BLaER1 treated with 17β-estradiol and CSF1 and Interleukin-3, amounts not matched to agents 10 nM and 100 nM (cell line): ENCODE results near the gene SQSTM1.
A peak's percentile ranks its signal among the peaks of the same experiment; 100 is the strongest.

Experiments
- H3K27ac ChIP-seq, 11 experiments: shearing (Covaris generic); formaldehyde crosslinking; 2 replicates each; pipeline ENCODE4 v1.8.1; 2022
- H3K27me3 ChIP-seq, 11 experiments: shearing (Covaris generic); formaldehyde crosslinking; 2 replicates each; pipeline ENCODE4 v1.8.1; 2022
- H3K36me3 ChIP-seq, 11 experiments: shearing (Covaris generic); formaldehyde crosslinking; 2 replicates each; pipeline ENCODE4 v1.8.1; 2022
- H3K4me1 ChIP-seq, 10 experiments: shearing (Covaris generic); formaldehyde crosslinking; 2 replicates each; pipeline ENCODE4 v1.8.1; 2022
- H3K4me2 ChIP-seq, 11 experiments: shearing (Covaris generic); formaldehyde crosslinking; 2 replicates each; pipeline ENCODE4 v1.8.1; 2022
- H3K4me3 ChIP-seq, 10 experiments: shearing (Covaris generic); formaldehyde crosslinking; 2 replicates each; pipeline ENCODE4 v1.8.1; 2022
- H3K9ac ChIP-seq, 11 experiments: shearing (Covaris generic); formaldehyde crosslinking; 2 replicates each; pipeline ENCODE4 v1.8.1; 2022
- H3K9me3 ChIP-seq, 11 experiments: shearing (Covaris generic); formaldehyde crosslinking; replicated peaks in 1 of 11; 2 replicates each; pipeline ENCODE4 v1.8.1; 2022
- H4K20me1 ChIP-seq, 11 experiments: shearing (Covaris generic); formaldehyde crosslinking; 2 replicates each; pipeline ENCODE4 v1.8.1; 2022
- Cebpa-rat ChIP-seq, 11 experiments: shearing (Covaris generic); IDR thresholded peaks; 2 replicates each; pipeline ENCODE4 v1.8.1; 2022

Gene SQSTM1

DNA sequence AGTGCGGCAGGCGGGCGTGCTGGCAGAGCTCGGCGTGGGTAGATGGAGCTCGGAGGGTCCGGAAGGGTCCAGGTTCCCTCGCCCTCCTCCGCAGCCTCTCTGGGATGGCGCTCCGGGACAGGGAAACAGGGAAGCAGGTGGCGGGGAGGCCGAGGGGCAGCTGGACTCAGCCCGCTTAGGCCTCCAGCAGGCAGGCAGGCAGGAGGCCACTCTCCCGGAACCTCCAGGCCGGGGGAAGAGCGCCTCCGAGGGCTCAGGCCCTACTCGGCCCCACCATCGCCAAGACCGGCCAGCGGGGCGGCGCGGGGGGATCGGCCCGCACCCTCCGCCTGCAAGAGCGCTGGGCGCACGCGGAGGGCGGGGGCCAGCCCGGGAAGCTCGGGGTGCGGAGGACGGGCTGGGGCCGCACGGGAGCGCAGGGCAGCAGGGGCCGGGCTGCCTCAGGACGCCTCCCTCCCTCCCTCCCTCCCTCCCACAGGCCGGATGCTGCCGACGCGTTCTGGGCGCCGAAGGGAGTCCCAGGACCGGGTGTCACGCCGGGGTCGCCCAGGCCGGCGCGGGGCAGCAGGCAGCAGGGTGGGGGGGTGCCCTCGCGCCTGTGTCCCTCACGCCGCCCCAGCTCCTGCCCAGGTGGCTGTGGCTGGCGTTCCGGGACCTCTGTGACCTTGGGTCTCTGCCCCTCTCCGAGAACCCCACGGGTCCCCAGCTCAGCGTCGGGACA is 15.0 kb upstream of the SQSTM1 start:
- Histone ChIP-seq H3K36me3 (peaks cover 0 to 15% (median 8%) of the 10 kb centered on the region in 11 experiments; a peak in 15 of 22 replicates), H3K27me3 (no peaks in the 10 kb centered on the region), H3K9me3 (peaks cover 0 to 1% (median 0%) of the 10 kb centered on the region in 11 experiments; a peak in 4 of 22 replicates), H3K4me3 (peak overlapping the region; percentile 73 to 87 (median 77)), H3K27ac (peak overlapping the region; percentile 82 to 92 (median 86)), H3K4me2 (peak overlapping the region; percentile 89 to 100 (median 96)), H3K9ac (peak overlapping the region; percentile 85 to 95 (median 89)), H3K4me1 (peaks cover 48 to 60% (median 52%) of the 10 kb centered on the region in 10 experiments), H4K20me1 (peaks cover 38 to 55% (median 50%) of the 10 kb centered on the region in 11 experiments)
- TF ChIP-seq Cebpa-rat (IDR thresholded peaks at IDR 0.05) = no peak

DNA sequence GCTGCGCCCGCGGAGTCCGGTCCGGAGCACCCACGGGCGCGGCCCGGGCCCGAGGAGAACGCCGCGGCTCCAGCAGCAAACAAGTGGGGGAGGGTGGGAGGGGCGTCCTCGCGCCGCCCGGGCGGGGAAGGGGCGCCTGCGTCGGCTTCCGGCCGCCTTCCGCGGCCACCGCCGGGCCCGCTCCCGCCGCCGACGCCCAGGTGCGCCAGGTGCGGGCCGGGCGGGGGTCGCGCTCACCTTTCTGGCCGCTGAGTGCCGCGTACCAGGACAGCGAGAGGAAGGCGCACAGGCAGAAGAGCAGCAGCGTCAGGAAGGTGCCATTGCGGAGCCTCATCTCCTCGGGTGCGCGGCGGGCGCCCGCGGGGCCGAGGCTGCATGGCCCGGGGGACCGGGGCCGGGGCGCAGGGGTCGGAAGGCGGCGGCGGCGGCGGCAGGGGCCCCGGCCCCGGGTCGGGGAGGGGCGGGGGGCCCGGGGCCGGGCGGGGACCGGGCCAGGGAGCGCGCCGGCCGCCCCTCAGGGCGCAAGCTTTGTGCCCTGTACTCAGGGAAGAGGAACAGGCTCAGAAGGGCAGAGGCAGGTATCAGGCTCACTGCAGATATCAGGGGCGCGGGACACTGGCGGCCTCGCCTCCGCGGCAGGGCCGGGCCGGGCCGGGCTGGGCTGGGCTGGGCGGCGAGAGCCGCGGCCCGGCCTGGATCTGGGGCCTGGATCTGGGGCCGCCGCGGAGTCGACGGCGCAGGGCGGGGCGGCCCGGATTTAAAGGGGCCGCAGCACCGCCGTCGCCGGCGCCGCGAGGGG is 14.3 kb upstream of the SQSTM1 start, which contains the start of gene MGAT4B:
Gene MGAT4B (minus strand): TSS at position 617 of the 799 bp plus-strand sequence. CDS start 283 bp downstream, at position 334.
- Histone ChIP-seq H3K9ac (peak within 1 kb of the TSS; percentile 85 to 95 (median 89)), H3K36me3 (peaks cover 0 to 11% (median 2%) of the 10 kb centered on the region in 11 experiments; a peak in 12 of 22 replicates), H3K4me2 (peak within 1 kb of the TSS; percentile 89 to 100 (median 96)), H3K27me3 (no peaks in the 10 kb centered on the region), H3K9me3 (peaks cover 0 to 7% (median 0%) of the 10 kb centered on the region in 11 experiments; a peak in 7 of 22 replicates), H3K4me1 (peaks cover 48 to 53% (median 50%) of the 10 kb centered on the region in 10 experiments), H3K4me3 (peak within 1 kb of the TSS; percentile 73 to 87 (median 77)), H4K20me1 (peaks cover 38 to 48% (median 42%) of the 10 kb centered on the region in 11 experiments), H3K27ac (peak within 1 kb of the TSS; percentile 82 to 92 (median 86))
- TF ChIP-seq Cebpa-rat (IDR thresholded peaks at IDR 0.05) = no peak

DNA sequence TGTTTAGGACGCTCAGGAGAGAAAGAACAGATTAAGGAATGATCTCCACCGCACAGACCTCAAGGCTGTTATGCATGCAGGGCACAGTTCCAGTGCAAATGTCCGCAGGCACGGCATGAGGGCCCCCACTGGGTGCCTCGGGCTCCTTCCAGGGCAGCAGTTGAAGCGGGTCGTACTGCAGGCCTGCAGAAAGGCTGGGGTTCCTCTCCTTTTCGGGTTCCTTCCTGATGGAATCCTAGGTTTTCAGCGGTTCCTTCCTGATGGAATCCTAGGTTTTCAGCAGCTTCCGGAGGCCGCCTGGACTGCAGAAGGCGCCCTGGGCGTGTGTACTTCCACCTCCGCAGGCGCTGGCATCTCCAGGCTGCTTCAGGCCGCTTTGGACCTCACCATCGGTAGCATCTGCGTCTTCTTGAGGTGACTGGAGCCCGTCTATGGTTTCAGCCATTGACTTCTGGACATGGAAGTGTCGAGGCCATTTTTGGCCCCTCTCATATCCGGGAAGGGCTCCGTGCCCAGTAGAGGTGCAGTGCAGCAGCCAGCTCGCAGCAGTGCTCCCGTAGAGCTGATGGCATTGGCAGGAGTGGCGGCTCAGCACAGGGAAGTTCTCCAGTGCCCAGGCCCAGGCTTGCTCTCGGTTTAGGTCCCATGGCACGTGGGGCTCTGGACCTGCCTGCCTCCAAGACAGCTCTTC is 8.4 kb upstream of the SQSTM1 start:
- H3K9ac ChIP-seq = no peak overlapping the region
- peaks cover 30 to 52% (median 42%) of the 10 kb centered on the region in 11 experiments for H3K36me3 ChIP-seq
- no peak overlapping the region for H3K27ac ChIP-seq
- H3K27me3 ChIP-seq = peaks cover 14 to 20% (median 19%) of the 10 kb centered on the region in 11 experiments
- peaks cover 0 to 7% (median 0%) of the 10 kb centered on the region in 11 experiments; a peak in 7 of 22 replicates for H3K9me3 ChIP-seq
- H3K4me3 ChIP-seq = no peak overlapping the region
- H3K4me1 ChIP-seq = peaks cover 17 to 21% (median 18%) of the 10 kb centered on the region in 10 experiments
- H4K20me1 ChIP-seq = peaks cover 0 to 24% (median 0%) of the 10 kb centered on the region in 11 experiments; a peak in 6 of 22 replicates
- no peak overlapping the region for H3K4me2 ChIP-seq
- TF ChIP-seq Cebpa-rat (IDR thresholded peaks at IDR 0.05) = no peak

DNA sequence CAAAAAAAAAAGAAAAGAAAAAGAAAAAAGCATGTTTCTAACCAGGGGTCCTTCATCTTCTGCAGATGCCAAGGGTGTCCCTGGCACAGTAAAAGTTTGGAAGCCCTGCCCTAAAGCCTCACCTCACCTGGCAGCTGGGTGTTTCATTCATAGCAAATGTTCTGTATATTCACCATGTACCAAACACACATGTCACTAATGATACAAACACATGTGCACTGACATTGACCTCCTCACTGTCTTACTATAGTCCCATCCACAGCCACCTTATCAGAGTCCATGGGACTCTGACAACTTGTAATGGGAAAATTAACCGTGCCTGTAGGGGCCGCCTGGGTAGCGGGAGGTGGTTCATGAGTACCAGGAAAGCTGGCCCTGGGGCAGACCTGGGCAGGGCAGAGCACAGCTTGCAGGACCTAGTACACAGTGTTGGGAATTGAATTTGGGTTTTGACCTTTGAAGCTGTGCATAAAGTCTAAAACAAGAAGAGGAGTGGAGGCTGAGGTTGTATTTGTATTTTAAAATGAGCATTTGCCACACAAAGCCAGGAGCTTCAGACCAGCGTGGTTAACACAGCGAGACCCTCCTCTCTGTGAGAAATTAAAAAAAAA is 7.6 kb upstream of the SQSTM1 start:
- H3K4me2 ChIP-seq = no peak overlapping the region
- peaks cover 0 to 7% (median 0%) of the 10 kb centered on the region in 11 experiments; a peak in 7 of 22 replicates for H3K9me3 ChIP-seq
- peaks cover 30 to 52% (median 42%) of the 10 kb centered on the region in 11 experiments for H3K36me3 ChIP-seq
- H3K27me3 ChIP-seq = peaks cover 19 to 28% (median 27%) of the 10 kb centered on the region in 11 experiments
- TF ChIP-seq Cebpa-rat (IDR thresholded peaks at IDR 0.05) = no peak
- H4K20me1 ChIP-seq = peaks cover 0 to 28% (median 0%) of the 10 kb centered on the region in 11 experiments; a peak in 6 of 22 replicates
- no peak overlapping the region for H3K27ac ChIP-seq
- H3K4me3 ChIP-seq = no peak overlapping the region
- no peak overlapping the region for H3K9ac ChIP-seq
- H3K4me1 ChIP-seq = peaks cover 14 to 22% (median 19%) of the 10 kb centered on the region in 10 experiments

DNA sequence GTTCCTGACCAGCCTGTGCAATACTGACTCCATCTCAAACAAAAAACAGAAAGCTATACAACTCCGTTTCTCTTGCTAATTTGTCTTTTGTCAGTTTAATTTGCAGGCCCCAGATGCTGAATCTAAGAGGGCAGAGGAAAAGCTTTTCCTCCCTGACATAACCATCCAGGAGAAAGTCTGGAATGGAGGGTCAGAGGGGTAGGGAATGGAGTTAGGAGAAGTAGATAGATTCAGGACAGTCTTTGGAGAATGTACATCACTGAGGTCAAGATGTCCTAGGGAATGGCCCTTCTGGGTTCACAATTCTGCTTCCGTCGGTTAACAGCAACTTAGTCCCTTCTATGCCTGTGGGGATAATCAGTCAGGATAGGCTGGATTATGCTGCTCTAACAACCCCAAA is 6.6 kb upstream of the SQSTM1 start:
- H3K4me3 ChIP-seq = no peak overlapping the region
- H3K27me3 ChIP-seq = peaks cover 19 to 34% (median 32%) of the 10 kb centered on the region in 11 experiments
- TF ChIP-seq Cebpa-rat (IDR thresholded peaks at IDR 0.05) = no peak
- no peak overlapping the region for H3K4me2 ChIP-seq
- H3K27ac ChIP-seq = no peak overlapping the region
- peaks cover 0 to 28% (median 0%) of the 10 kb centered on the region in 11 experiments; a peak in 5 of 22 replicates for H4K20me1 ChIP-seq
- peaks cover 22 to 28% (median 26%) of the 10 kb centered on the region in 10 experiments for H3K4me1 ChIP-seq
- H3K36me3 ChIP-seq = peaks cover 30 to 52% (median 42%) of the 10 kb centered on the region in 11 experiments
- H3K9ac ChIP-seq = no peak overlapping the region
- peaks cover 0 to 7% (median 0%) of the 10 kb centered on the region in 11 experiments; a peak in 7 of 22 replicates for H3K9me3 ChIP-seq

DNA sequence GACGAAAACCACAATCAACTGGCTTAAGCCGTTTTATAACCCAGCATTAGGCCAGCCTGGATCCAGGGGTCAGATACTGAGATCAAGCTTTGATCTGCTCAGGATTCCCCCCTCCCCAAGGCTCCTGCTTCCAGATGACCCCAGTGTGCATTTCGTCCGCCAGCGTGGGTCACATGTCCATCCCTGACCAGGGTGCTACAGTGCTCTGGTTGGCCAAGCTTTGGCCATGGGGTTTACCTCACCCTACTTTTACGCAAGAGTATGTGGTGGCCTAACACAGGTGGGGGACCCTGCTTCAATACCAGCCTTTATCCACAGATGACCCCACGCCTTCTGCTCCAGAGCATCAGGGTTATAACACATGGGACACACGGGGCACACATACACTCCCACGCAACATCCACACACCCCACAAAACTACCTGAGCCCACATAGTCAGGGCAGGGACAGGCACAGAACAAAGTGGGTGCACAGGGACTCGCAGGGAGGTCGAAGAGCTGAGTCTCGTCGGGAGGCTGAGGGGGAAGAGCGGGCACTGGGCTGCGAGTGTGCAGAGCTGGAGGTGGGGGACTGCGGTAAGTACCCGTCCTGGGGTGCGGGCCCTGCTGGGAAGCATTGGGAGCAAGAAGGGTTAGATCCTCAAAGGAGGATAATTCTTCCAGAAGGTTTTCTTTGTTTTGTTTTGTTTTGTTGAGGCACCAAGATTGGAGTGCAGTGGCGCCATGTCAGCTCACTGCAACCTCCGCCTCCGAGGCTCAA is 5.0 kb upstream of the SQSTM1 start:
- Histone ChIP-seq H3K27me3 (peaks cover 19 to 34% (median 32%) of the 10 kb centered on the region in 11 experiments), H3K4me3 (no peak overlapping the region), H3K9ac (no peak overlapping the region), H3K4me2 (peak overlapping the region in 1 of 11 experiments; percentile 99; a peak in 1 of 22 replicates), H3K27ac (no peak overlapping the region), H4K20me1 (peaks cover 0 to 28% (median 0%) of the 10 kb centered on the region in 11 experiments; a peak in 6 of 22 replicates), H3K9me3 (peaks cover 0 to 7% (median 0%) of the 10 kb centered on the region in 11 experiments; a peak in 7 of 22 replicates), H3K4me1 (peaks cover 37 to 44% (median 41%) of the 10 kb centered on the region in 10 experiments), H3K36me3 (peaks cover 30 to 51% (median 42%) of the 10 kb centered on the region in 11 experiments)
- TF ChIP-seq Cebpa-rat (IDR thresholded peaks at IDR 0.05) = no peak

DNA sequence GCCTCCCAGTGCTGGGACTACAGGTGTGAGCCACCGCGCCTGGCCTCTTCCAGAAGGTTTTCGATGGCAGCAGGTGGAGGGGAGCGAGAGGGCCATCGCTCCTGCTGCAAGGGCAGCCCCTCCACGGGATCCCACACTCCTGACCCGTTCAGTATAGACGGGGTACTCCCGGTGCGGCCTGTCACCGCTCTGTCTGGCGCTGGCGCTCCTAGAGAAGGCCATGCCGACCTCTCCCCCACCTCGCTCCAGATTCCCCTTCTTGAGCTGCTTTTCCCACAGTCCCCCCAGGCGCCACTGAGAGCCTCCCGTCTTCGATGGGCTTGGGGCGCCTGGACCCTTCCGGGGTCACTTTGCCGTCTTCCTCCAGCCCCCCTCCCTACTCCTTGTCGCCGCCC is 4.3 kb upstream of the SQSTM1 start:
- Histone ChIP-seq H4K20me1 (peaks cover 4 to 33% (median 6%) of the 10 kb centered on the region in 11 experiments; a peak in 17 of 22 replicates), H3K4me2 (peak overlapping the region; percentile 73 to 100 (median 91)), H3K4me1 (peaks cover 37 to 44% (median 41%) of the 10 kb centered on the region in 10 experiments), H3K4me3 (peak overlapping the region in 8 of 10 experiments; percentile 38 to 60 (median 46); a peak in 13 of 20 replicates), H3K27me3 (peaks cover 19 to 34% (median 32%) of the 10 kb centered on the region in 11 experiments), H3K27ac (peak overlapping the region in 2 of 11 experiments; percentile 20 to 48; a peak in 3 of 22 replicates), H3K9ac (peak overlapping the region in 7 of 11 experiments; percentile 49 to 75 (median 59); a peak in 9 of 22 replicates), H3K36me3 (peaks cover 30 to 48% (median 41%) of the 10 kb centered on the region in 11 experiments), H3K9me3 (no peaks in the 10 kb centered on the region)
- TF ChIP-seq Cebpa-rat (IDR thresholded peaks at IDR 0.05) = no peak
